ENCODE results near the gene JAG1.

JAG1 gene

DNA sequence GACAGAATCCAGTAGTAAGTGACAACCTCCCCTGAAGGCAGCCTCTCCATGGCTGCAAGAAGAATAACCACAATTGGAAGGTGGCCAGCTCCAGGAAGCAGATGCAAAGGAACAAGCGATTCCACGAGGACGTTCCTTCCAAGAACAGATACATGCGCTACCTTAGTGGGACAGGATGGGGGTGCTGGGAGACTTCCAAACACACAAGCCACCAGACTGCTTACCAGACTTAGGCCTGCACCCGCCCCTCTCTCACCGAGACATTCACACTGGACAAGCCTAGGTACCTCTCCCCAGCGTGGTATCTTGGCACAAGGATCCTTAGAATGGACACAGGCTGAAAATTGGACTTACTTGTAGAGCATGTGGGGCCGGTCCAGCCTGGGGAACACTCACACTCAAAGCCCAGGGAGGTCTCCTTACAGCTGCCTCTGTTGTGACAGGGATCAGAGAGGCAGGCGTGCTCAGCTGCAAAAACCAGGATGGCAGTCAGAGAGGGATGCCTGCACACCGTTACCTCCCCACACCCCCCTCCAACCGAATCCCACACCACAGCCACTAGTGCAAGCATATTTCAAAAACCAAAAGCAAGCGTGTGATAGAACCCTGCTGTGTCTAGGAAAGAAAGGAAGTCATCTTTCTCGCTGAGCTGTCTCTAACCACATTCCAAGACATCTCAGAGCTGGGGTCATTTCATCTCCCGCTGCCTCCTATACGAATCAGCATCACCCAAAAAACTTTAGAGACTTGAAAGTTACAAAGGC lies 22.4 kb downstream of the JAG1 start:
- FAIRE-seq = no peak

DNA sequence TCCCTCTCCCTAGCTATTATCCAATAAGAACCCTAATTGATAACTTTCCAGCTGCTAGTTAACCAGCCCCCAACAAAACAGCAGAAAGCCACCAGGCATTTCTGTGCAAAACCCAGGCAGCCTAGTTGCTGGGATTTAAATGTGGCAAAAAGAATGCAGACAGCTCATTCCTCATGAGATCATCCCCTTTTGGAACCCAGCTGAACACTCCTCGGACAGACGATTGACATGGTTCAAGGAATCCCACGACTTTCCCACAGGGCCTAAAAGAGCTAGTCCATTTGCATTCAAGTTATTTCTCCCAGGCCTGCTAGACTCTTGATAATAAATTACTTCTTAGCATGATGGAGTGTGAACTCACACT lies 24.0 kb downstream of the JAG1 start:
- FAIRE-seq = no peak

GRCh38 chr20:10649080-10649796 lies 24.6 kb downstream of the JAG1 start:
- FAIRE-seq = no peak

DNA sequence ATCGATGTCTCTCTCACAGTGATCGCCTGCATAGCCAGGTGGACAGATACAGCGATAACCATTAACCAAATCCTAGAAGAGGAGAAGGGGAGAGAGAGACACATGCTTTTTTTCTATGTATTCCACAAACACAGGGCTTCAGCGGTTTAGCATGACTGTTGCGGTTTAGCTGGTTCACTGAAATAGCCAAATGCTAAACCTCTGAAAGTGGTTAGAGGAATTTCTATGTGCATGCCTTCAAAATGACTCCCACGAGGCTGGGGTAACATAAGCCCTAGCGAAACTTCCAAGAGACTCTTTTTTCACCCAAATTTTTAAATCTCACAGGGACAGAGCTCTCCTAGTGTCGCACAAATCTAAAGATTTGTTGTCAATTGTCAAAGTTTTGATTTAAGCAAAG lies 25.1 kb downstream of the JAG1 start:
- no peak for FAIRE-seq

GRCh38 chr20:10647909-10648308 lies 25.9 kb downstream of the JAG1 start:
- FAIRE-seq = no peak

DNA sequence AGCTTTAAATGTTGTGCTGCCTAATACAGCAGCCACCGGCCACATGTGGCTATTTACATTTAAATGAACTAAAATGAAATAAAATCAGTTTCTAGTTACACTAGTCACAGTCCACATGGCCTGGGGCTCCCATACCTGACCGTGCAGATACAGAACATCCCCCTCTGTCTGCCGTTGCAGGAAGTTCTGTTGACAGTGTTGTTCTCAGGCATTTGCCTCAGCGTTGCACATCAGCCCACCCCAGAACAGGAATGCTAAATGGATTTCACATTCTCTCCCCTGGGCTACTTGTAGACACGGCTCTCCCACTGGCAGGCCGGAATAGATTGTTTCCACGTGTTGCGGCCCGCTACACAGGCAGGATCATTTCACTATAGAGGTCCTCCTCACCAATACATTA lies 26.3 kb downstream of the JAG1 start:
- FAIRE-seq = no peak

- no peak for FAIRE-seq
These were observed 26.8 kb downstream of the JAG1 start for GRCh38 chr20:10646886-10647420.

GRCh38 chr20:10646006-10646405 lies 27.8 kb downstream of the JAG1 start:
- FAIRE-seq = no peak

GRCh38 chr20:10645205-10645570 lies 28.6 kb downstream of the JAG1 start:
- no peak for FAIRE-seq

DNA sequence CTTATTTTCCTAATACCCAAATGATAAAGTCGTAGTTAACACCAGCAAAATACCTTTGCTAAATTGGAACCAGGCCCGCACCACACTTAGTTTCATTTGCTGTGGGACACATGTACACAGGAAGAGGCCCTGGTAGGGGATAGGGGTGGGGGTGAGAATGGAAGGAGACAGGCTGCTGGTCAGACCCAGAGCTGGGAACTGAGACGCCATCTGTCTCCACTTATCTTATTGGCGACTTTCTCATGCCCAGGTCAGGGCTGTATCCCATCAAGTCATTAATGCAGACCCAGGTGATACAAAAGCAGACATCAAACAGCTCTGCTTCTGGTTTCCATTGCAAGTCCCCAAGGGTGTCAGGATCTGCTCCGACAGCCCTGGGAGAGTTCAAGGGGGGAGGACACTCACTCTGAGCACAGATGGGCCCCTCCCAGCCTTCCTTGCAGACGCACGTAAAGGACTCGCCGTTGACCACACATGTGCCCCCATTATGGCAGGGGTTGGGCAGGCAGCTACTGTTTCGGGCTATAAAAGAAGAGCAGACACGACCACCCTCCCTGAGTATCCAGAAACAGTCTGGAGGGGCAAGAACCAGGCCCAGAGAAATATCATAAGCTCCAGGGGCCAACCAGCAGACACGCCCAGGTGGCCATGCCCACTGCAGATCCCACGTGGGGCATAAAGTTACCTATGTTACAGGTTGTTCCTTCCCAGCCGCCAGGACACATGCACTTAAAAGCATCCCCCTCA lies 29.2 kb downstream of the JAG1 start:
- FAIRE-seq = no peak

DNA sequence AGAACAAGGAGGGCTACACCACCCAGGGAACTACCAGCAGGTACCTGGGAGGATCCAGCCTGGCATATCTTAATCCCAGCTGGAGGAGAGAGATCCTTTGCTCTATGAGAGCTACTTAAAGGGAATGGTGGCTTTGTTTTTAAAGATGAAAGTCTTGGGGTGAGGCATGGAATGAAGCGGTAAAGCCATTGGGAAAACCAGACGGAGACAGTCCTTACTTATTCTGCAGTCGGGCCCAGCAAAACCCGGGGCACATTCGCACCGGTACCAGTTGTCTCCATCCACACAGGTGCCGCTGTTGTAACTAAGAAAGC lies 30.3 kb downstream of the JAG1 start:
- no peak for FAIRE-seq

- FAIRE-seq = no peak
These were observed 30.8 kb downstream of the JAG1 start for GRCh38 chr20:10642856-10643559.

DNA sequence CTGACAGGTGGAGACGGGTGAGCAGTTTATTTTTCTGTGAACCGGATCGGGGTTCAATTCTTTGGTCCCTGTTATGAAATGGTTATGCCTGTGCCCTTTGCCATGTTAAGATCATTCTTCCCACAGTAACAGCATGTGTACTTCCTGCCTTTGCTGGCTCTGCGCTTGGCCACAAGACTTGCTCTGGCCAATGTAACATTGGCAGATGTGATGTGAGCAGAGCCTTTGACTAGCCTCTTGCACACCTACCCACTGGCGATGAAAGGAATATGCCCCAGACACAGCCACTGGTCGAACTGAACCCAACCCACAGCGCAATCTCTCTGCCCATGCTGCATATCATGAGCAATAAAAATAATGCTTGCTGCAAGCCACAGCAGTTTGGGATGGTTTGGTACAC lies 31.9 kb downstream of the JAG1 start:
- no peak for FAIRE-seq

DNA sequence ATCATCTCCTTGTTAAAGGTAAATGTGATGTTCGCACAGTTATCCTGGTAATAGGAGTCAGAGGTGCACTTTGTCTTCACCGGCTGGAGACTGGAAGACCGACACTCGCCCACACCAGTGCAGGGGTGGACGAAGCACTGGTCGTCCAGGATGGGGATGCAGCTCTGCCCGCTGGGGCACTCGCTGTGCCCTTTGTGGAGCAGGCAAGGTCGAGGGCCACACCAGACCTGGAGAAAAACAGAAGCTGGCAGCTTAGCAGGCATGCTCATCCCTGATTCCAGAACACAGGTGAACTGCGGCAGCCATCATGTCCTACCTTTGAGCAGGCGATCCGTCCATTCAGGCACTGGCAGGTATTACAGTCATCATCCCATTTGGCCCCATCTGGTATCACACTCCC lies 32.3 kb downstream of the JAG1 start:
- FAIRE-seq = no peak

DNA sequence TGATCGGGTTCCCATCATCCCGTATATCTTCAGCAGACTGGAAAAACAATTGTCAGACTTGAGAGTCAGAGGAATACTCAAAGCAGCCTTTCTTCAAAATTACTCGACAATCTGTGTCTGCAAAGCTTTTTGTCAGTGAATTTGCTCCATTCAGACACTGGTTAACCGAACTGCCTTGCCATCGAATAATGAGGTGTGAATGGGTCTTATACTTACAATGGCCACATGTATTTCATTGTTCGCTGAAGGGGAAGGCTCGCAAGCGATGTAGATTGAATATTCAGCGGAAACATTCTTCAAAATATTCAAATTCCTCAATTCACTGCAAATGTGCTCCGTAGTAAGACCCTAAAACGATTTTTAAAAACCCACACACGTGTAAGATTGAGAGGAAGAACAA lies 32.9 kb downstream of the JAG1 start:
- FAIRE-seq = no peak

GRCh38 chr20:10639737-10640556 lies 33.9 kb downstream of the JAG1 start:
- no peak for FAIRE-seq

GRCh38 chr20:10639077-10639736 lies 34.6 kb downstream of the JAG1 start:
- FAIRE-seq = no peak

DNA sequence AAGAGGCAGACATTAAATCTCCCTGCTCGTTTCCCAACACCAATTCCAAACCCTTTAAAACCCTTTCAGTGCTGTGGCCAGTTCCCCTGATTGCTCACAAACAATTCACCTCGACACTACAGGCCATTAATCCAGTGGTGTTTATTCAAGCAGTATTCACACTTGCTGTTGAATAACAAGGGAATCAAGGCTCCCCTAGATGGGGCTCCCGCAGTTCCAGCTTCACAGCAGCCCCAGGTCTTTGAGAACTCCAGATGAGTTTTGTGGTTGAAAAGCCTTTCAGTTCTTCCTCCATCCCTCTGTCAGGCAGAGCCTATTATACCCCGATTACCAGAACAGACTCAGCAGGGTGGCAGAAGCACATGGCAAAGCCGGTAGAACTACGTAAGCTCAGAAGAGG lies 36.2 kb downstream of the JAG1 start:
- FAIRE-seq = no peak

DNA sequence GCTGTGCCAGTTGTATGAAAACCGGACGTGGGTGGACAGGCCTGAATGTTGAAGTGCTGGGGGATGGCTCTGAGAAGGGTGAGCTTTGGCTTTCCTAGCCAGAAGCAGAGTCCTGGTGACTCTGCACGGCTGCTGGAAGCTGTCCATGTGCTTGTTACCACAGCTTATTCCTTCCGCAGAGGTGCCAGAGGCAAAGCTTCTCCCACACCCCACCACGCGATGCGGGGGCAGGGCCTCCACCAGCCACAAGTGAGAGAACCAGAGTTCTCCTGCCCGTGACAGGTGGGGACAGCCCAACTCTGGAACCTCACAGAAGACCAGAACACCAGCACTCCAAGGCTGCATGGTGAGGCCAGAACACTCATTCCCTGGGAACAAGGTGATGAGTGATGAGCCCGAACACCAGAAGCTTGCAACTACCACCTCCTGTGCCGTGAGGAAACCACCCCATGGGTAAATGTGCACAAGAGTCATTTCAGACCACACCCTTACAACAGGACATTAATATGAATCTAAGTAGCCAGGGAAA lies 36.7 kb downstream of the JAG1 start:
- no peak for FAIRE-seq

DNA sequence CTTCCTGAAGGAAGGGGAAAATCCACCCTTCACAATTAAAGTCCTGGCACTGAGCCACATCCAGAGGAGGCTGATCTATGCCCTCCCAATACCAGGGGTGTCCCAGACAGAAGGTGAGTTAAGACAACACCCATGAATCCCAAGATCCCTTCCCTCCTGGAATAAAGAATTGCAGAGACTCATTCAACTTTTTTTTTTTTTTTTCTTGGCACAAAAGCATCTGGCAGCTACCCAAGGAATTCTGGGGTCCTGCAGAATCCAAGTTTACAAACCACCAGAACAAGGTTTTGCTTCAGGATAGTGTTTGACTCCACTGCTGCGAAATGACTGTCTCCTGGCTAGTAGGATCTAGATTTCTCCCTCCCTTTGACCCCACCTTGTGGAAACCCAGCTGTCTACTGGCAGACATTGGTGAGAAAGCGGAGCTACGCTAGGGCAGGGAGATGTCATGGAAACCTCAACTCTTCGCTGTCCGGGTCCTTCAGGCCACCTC lies 37.4 kb downstream of the JAG1 start:
- FAIRE-seq = no peak
